Epithelial cell of esophagus (primary cell): Measurements from ENCODE around the gene INPP5E.

Experiments used
- DNase-seq: peaks from one replicate; pipeline ENCODE4 v3.0.0; 2010; ENCODE audit warnings: low read depth
- H3K4me3 ChIP-seq: 2 replicates; pipeline ENCODE4 v1.5.1; 2011; ENCODE audit warnings: mild to moderate bottlenecking, low read length, control low read depth
- CTCF ChIP-seq: IDR thresholded peaks from 2 replicates; pipeline ENCODE4 v1.5.1; 2011; ENCODE audit warnings: low read depth, mild to moderate bottlenecking, low read length, control low read depth, inconsistent platforms; ENCODE audit not compliant: insufficient read depth; ENCODE audit errors: missing control alignments

INPP5E gene

DNA sequence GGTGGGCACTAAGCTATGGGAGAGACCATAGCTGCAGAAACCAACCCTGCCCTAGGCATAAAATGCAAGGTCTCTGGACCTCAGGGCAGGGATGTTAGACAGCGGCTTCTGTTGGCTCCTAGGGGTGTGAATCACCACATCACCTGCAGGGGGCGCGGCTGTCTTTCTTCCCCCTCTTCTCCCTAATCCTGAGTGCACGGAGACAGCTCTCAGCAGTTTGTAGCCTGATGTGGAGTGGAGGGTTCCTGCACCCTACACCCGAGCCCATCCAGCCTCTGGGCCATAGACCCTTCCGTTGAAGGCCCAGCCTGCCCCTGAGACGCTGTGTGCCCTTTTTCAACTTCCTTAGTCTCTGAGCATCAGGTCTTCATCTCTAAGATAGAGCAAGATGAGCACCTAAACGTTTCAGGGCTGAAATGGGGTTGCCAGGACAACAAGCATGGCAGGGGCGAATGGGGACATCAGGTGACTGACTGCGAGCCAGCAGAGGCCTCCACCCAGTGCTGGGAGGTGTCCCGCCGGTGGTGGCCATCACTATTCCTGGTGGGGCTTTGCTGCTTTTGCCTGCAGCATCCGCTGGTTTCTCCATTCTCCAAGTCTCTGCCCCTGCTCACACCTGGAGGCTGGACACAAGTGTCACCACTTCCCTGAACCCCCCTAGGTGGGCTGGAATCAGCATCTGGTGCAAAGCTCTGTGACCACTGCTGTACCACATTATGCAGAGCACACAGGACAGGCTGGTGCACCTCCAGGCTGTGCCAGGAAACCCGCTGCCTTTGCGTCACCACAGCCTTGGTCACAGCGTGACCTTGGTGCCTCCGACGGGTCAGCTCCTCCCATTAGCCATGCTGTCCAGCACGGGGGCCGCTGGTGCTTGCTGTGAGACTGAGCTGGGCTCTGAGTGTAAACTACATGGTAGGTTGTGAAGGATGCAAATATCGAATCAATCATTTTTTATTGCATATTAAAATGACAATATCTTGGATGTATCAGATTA, 45.7 kb upstream of the INPP5E start:
- DNase-seq: peak; percentile 82
- TF ChIP-seq CTCF: peak; percentile 84
- H3K4me3 ChIP-seq: peak overlapping the region; percentile 48

DNA sequence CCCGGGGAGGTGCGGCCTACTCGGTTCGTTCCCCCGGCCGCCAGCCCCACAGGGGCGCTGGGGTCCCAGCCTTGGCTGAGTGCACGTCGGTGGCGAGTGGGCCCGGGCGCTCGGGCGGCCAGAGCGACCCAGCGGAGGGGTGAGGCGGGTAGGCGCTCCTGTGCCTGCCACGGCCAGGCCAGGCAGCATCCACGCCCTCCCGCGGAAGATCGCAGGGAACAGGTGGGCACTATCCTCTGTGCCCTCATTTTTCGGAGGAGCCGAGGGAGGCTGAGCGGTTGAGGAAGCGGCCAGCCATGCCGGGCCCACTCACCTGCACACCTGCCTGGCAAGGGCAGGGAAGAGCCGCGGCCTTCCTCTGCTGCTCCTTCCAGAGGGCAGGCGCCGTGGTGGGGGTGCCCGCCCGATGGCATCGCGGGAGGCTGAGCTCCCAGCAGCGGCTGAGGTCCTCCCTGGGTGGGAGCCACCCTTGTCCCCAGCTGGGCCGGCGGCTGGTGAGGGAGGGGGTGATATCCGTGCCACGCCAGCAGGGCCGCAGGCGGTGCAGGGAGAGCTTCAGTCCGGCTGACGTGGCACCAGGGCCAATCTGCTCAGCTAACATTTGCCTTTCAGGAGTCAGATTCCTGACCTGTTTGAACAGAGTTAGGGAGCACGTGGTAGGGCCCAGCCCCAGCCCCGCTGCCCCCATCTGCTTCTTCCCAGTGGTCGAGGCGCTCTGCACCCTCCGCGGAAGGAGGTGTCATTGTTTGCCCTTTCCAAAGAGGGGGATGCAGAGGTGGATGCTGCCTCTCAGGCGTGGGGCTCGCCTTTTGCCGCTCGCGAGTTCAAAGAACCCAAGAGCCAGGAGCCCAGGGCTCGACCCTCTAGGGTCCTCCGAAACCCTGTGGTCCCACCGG, 44.8 kb upstream of the INPP5E start:
- DNase-seq: peak; percentile 82
- TF ChIP-seq CTCF: no peak
- peak overlapping the region; percentile 48 for H3K4me3 ChIP-seq

- TF ChIP-seq CTCF: no peak
- peak; percentile 86 for DNase-seq
- H3K4me3 ChIP-seq: peak overlapping the region; percentile 61
These were observed 44.0 kb upstream of the INPP5E start for GRCh38 chr9:136483589-136484152.

- peak; percentile 98 for DNase-seq
- TF ChIP-seq CTCF: no peak
- peak within 1 kb of the TSS; percentile 63 for H3K4me3 ChIP-seq
These were observed 43.3 kb upstream of the INPP5E start, which contains the start of gene SEC16A for GRCh38 chr9:136482793-136483588. Gene SEC16A (minus strand): TSS chr9:136483040. CDS start chr9:136477615, 5,425 bp downstream.

DNA sequence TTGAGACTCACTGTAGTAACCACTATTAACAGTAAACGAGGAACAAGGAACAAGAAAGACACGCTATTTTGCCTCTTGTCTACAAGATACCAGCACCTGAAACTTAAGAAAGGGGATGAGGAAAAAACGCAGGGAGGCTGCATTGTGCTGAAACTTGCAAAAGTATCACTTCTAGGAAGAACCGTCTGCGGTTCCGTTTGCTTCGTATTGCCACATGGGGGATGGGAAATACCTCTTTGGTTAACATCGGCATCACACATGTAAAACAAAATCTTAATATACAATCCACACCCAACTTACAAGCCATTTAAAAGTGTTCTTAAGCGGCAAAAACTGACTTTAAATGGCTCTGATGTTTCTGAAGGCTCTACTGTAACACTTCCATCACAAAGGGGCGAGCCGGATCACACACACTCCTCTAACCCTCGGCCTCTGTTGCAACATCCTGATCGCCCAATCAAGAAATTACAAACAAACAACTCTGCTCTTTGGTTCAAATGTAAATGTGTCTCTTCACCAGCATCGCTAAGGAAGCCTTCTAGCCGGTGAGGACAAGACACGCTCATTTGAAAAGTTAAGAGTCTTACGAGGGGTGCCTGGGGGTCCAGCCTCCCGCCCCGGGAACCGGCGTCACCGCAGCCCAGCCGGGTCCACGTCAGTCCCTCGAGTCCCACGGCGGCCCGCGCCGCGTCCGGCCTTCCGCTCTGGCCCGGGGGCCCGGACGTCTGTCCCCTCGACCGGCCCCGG, 42.6 kb upstream of the INPP5E start:
- peak; percentile 41 for DNase-seq
- peak overlapping the region; percentile 63 for H3K4me3 ChIP-seq
- TF ChIP-seq CTCF: no peak
